ENCODE measurements around the gene PLD2.
"Not testable (repeated sequence)": the region's sequence is repeated elsewhere in the genome, so short reads cannot be mapped to it uniquely, and the experiment has no call there.

Gene PLD2

DNA sequence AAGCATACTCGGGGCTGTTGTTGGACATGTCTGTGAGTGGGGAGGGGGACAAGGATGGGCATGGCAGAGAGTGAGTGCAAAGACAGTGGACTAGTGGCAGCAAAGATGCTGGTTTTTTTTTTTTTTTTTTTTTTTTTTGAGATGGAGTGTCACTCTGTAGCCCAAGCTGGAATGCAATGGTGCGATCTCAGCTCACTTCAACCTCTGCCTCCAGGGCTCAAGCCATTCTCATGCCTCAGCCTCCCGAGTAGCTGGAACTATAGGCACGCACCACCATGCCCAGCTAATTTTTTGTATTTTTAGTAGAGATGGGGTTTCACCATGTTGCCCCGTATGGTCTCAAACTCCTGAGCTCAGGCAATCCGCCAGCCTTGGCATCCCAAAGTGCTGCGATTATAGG is 50.4 kb downstream of the PLD2 start:
- DNase-seq: not testable (repeated sequence)

DNA sequence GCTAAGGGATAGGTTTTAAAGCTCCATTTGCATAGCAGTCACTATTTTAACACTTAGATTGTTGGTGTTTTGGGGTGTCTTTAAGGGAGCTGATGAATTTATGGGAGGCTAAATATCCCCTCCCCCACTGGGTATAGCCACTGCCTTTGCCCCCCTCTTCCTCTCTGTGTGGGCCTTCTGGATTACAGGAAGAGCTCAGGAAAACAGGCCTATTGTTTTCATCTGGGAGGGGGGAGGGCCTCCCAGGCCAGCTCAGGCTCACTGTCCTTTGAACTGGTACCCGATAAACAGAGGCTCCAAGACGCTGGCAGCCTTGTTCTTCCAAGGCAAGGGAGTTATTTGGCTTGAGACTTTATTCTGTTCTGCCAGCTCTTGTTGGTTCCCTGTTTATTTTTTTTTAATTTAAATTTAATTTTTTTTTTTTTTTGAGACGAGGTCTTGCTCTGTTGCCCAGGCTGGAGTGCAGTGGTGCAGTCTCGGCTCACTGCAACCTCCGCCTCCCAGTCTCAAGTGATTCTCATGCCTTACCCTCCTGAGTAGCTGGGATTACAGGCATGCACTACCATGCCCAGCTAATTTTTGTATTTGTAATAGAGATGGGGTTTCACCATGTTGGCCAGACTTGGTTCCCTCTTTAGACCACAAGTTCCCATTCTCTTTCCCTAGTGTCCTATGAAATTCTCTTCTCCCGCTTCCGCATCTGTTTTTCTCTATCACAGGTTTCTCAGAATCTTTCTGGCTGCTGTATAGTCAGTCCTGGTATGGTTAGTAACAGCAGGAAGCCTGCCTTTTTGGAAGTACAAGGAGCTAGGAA is 51.3 kb downstream of the PLD2 start:
- no peak for DNase-seq

DNA sequence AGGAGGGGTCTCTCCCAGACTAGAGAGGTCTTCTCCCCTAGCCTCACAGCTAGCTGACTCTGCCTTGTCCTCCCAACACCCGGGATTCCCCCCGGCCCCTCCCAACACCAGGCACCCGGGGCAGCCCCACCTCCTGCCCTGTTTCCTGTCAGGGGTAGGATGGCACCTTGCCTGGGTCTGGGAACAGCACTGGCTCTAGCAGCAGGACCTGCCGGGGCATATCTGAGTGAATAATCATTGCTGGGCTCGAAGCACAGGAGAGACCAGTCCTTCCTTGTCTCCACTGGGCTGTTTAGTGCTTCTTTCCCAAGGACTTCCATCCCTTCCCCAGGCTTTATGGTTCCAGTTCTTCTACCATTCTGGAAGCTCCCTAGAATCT is 51.9 kb downstream of the PLD2 start:
- DNase-seq: no peak

DNA sequence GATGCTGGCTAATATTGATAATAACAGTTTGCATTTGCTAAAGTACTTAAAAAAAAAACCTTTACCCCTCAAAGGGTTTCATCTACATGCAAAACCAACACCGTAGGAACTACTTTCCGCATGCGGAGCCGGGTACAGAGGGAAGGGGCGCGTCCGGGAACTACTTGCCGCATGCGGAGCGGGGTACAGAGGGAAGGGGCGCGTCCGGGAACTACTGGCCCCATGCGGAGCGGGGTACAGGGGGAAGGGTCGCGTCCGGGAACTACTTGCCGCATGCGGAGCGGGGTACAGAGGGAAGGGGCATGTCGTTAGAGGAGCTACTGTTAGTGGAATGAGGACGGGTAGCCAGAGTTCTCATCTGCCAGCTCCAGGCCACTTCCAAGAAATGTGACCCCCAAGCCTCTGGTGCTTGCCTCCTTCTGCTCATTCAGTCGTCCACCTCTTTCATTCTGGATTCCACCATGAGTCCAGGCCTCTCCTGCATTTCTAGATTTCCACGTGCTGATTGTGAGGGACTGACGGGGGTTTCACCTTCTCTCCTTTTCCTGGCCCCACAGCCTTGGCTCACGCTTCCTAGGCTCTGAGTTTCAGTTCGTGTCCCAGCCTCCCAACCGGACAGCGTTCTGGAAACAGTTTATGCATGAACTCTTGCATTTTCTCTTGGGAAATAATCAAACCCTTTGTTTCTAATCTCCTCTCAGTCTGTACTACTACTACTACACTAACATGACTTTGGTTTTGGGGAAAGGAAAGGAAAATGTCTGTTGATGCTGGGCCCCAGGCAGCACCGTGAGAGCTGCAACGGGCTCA is 53.1 kb downstream of the PLD2 start:
- DNase-seq: no peak

DNA sequence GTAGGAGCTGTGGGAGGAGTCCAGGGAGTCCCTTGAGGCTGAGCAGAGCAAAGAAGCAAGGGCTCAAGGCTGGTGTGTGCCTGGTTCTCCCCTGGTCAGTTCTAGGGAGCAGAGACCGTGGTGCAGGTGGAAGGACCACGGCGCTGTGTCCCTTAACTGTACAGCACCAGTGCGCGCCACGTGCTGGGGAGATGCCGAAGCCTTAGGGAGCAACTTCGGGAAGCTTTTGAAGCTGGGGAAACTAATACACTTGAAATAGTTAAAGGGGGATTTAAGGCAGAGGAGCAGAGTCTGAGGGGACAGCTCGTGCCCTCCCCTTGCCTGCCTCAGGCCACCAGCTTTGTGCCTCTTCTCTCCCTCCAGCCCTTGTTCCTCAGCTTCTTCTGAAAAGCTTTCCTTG is 53.7 kb downstream of the PLD2 start:
- DNase-seq: no peak

DNA sequence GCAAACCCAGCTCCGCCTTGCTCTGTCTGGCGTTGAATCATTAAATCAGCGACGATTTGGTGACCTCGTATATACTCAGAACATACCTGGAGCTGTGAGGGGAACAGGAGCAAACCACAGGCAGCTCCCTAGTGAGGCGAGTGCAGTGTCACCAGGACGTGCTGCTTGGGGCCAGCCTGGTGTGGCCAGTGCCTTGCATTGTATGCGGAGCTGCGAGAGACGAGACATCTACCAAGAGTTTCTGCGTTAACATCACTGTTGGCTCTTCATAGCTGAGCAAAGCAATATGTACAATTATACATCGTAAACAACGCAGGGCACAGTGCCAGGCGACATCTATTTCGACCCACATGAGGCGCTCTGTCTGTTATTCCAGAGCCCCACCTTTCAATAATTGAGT is 54.1 kb downstream of the PLD2 start:
- DNase-seq: no peak

DNA sequence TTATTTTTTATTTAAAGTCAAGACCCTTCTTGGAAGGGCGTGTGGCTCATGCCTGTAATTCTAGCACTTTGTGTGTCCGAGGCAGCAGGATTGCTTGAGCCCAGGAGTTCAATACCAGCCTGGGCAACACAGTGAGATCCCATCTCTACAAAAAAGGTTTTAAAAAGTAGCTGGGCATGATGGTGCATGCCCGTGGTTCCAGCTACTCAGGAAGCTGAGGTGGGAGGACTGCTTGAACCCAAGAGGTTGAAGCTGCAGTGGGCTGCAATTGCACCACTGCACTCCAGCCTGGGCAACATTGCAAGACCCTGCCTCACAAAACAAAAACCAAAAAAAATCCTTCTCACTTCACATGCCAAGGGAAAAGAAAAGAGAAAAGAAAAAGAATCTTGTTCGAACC is 55.8 kb downstream of the PLD2 start:
- DNase-seq: no peak

DNA sequence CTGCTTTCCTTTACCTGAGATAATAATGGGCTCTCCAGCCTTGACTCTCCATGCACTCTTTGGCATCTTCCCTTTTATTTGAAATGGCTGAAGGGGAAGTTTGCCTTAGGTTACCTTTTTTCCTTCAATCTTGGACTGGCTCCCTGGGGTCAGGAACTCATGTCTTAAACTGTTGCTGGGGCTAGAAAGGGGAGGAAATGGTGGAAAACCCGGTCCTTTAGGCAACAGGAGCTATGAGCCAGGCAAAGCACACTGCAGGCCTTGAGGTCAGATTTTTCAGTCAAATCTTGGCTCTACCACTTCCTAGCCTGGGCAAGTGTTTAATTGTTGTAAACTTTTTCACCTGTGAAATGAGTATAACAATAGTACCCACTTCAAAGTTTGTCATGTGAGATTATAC is 56.4 kb downstream of the PLD2 start:
- DNase-seq: no peak

DNA sequence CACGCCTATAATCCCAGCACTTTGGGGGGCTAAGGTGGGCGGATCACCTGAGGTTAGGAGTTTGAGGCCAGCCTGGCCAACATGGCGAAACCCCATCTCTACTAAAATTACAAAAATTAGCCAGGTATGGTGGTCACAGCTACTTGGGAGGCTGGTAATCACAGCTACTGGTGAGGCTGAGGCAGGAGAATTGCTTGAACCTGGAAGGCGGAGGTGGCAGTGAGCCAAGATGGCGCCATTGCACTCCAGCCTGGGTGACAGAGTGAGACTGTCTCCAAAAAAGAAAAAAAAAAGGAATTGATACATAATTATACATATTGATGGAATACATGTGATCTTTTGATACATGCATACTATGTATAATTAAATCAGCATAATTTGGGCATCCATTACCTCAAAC is 60.6 kb downstream of the PLD2 start:
- not testable (repeated sequence) for DNase-seq

DNA sequence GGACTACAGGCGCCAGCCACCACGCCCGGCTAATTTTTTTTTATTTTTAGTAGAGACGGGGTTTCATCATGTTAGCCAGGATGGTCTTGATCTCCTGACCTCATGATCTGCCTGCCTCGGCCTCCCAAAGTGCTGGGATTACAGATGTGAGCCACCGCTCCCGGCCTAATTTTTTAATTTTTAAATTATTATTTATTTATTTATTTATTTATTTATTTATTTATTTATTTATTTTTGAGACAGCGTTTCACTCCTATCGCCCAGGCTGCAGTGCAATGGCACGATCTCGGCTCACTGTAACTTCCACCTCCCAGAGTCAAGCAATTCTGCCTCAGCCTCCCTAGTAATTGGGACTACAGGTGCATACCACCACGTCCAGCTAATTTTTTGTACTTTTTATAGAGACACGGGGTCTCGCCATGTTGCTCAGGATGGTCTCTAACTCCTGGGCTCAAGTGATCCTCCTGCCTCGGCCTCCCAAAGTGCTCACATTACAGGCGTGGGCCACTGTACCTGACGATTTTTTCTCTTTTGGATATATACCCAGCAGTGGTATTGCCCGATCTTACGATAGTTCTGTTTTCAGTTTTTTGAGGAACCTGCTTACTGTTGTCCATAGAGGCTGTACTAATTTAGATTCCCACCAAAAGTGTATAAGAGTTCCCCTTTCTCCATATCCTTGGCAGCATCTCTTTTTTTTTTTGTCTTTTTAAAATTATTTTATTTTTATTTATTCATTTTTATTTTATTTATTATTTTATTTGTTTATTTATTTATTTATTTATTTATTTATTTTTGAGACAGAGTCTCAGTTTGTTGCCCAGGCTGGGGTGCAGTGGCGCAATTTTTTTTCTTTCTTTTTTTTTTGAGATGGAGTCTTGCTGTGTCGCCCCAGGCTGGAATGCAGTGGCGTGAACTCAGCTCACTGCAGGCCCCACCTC is 62.4 kb downstream of the PLD2 start:
- DNase-seq: not testable (repeated sequence)

DNA sequence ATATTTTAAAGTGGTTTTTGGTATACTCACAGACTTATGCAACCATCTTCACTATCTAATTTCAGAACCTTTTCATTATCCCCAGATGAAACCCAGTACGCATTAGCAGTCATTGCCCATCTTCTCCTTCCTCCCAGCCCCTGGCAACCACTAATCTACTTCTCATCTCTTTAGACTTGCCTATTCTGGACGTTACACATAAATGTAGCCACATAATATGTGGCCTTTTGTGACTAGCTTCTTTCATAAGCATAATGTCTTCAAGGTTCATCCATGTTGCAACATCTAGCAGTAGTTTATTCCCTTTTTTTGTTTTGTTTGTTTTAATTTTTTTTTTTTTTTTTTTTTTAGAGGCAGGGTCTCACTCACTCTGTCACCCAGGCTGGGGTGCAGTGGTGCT is 63.9 kb downstream of the PLD2 start:
- no peak for DNase-seq

DNA sequence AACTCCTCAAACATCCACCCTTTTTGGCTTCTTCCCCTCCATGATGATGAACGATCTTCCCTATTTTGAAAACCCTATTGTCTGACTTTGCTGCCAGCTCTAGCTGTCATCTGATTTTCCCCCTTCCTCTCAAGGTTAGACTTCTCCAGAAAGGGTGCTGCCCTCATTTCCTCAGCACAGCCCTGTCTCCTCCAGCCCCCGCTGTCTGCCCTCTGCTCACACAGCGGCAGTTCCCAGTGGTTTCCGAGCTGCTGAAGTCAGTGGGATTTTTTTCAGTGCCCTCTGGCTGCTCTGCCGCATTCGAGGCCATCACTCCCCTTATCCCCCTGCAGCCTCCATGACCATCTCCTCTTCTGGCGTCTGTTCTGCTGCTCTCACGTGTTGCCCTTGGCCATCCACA is 65.8 kb downstream of the PLD2 start:
- no peak for DNase-seq
